ENCODE data around the gene RTN4R.

DNA sequence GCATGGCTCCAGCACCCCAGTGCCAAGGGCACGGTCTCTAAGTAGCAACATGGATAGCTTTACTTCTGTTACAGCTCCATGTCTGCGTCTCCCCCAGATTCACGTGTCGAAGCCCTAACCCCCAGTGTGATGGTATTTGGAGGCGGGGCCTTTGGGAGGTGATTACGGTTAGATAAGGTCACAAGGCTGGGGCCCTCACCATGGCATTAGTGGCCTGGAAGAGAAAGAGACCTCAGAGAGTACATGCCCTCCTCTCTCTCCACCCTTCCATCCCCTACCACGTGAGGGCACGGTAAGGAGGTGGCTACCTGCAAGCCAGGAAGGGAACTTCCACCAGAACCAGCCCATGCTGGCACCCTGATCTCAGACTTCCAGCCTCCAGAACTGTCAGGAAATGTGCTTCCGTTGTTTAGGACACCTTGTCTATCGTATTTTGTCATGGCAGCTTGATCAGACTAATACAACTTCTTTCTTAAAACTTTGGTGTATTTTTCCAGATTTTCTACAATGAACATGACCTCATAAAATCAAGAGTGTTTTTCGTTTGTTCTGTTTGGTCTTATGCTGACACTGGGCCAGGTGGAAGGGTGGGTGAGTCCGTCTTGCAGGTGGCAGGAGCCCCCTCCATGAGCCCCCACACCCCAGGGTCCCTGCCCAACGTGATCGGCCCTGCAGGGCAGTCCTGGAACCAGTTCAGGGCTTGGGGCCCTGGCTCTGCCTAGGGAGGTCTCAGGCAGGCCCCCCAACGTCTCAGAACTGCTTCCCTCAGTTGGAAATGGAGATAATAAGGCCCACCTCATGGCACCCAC lies 10.7 kb downstream of the RTN4R start:
- TF ChIP-seq EZH2 (IDR thresholded peaks at IDR 0.05; ENCODE audit: low read length, missing control alignments), result no peak
- TF ChIP-seq, protein P1, sequence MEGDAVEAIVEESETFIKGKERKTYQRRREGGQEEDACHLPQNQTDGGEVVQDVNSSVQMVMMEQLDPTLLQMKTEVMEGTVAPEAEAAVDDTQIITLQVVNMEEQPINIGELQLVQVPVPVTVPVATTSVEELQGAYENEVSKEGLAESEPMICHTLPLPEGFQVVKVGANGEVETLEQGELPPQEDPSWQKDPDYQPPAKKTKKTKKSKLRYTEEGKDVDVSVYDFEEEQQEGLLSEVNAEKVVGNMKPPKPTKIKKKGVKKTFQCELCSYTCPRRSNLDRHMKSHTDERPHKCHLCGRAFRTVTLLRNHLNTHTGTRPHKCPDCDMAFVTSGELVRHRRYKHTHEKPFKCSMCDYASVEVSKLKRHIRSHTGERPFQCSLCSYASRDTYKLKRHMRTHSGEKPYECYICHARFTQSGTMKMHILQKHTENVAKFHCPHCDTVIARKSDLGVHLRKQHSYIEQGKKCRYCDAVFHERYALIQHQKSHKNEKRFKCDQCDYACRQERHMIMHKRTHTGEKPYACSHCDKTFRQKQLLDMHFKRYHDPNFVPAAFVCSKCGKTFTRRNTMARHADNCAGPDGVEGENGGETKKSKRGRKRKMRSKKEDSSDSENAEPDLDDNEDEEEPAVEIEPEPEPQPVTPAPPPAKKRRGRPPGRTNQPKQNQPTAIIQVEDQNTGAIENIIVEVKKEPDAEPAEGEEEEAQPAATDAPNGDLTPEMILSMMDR (conservative IDR thresholded peaks at IDR 0.05 in 1 of 2, IDR thresholded peaks at IDR 0.05 in 1 of 2; ENCODE audit: low read depth in 1 of 2, low read length in 2 of 2), result no peak

All from fibroblast of lung (primary cell).